H1 (cell line): ENCODE measurements around the gene MBP. TPM values are rescaled to one million over a fixed set of nuclear protein-coding genes. Genes with fewer than 3 reads are reported as not detected.

Source experiments
- CHD7 ChIP-seq: fragments of 300-600 bp; sonication (generic); IDR thresholded peaks from 2 replicates; pipeline ENCODE4 v1.7.1; 2012; ENCODE audit warnings: low read length, moderate library complexity, mild to moderate bottlenecking, inconsistent platforms; ENCODE audit not compliant: insufficient replicate concordance
- CTBP2 ChIP-seq: IDR thresholded peaks from 2 replicates; pipeline ENCODE4 v1.7.0; 2011; ENCODE audit warnings: borderline replicate concordance, mild to moderate bottlenecking, moderate library complexity, mixed read lengths, low read length; ENCODE audit not compliant: insufficient read depth, insufficient read length
- SAP30 ChIP-seq: fragments of 300-600 bp; sonication (generic); IDR thresholded peaks from 2 replicates; pipeline ENCODE4 v1.7.1; 2012; ENCODE audit warnings: low read length, moderate library complexity, mild to moderate bottlenecking, inconsistent platforms; ENCODE audit not compliant: insufficient read depth, insufficient replicate concordance
- SIN3A ChIP-seq, 2 experiments: IDR thresholded peaks in 1 of 2; conservative IDR thresholded peaks in 1 of 2; 2 replicates each; pipeline ENCODE4 v1.6.1; 2011 to 2012; ENCODE audit warnings: low read length in 2 of 2, improper control_type of control experiment in 1 of 2, low read depth in 1 of 2, mild to moderate bottlenecking in 1 of 2
- polyA plus RNA-seq, 7 experiments: library from polyadenylated mRNA; depleted of rRNA in 3 of 7; stranded (reverse) in 5 of 7; unstranded in 2 of 7; fragments of >200 nt in 5 of 7; fragments of 200-250 nt in 2 of 7; gene quantifications; 1 replicate in 5 of 7; 2 replicates in 1 of 7; 4 replicates in 1 of 7; pipeline versions ENCODE4 v1.2.1 to v1.2.3, GENCODE V29; 2011 to 2013; ENCODE audit warnings: missing spikeins in 2 of 7, mixed read lengths in 2 of 7
- total RNA-seq: library from RNA; stranded (reverse); fragmentation: NEBNext Ultra II Directional; extraction: Animal tissue kit (Norgen Biotek cat#: 25700); gene quantifications from 2 replicates; pipeline ENCODE4 v1.2.1, GENCODE V29; 2021

The MBP gene
- total and polyA plus RNA-seq, 2 of the 8 experiments (the other 6 are each of a cell fraction or from before 2014, with no cell fraction given), result 7.7 to 19.2 TPM

DNA sequence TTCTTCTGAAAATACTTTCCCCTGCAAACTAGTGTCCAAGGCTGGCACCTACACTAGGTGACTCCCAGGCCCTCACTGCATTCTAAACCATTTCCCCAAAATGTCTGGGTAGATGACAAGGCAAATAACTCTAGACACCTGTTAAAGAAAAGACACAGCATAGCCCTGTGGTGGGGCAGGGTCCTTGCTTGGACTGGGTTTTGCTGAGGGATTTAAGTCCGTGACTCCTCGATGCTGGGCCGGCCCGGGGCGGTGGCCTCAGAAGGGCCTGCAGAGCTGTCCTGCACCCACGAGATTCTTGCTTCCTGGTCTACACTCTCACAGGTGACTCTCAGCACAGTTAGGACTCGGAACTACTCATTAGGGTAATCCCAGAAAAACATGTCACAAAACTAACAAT, 55.2 kb downstream of the MBP start (continued):
- TF ChIP-seq CTBP2 (no peak), SIN3A (conservative IDR thresholded peaks at IDR 0.05 in 1 of 2, IDR thresholded peaks at IDR 0.05 in 1 of 2; ENCODE audit: low read depth in 1 of 2, low read length in 2 of 2) (no peak), SAP30 (no peak), CHD7 (no peak)
